Measurements from ENCODE around the gene NPHS1. TPM values are rescaled to one million over a fixed set of nuclear protein-coding genes. Genes with fewer than 3 reads are reported as not detected.
A peak's percentile ranks its signal among the peaks of the same experiment; 100 is the strongest.

The NPHS1 gene
- total RNA-seq, 2 donors from 2014 or later = 0.10 TPM; not detected in 1

GRCh38 chr19:35789195-35789977 lies 62.9 kb downstream of the NPHS1 start:
- Mint-ChIP-seq H3K36me3 (no peaks in the 10 kb centered on the region), H3K27ac (peak overlapping the region in 1 of 2 donors; percentile 44), H3K9me3 (no peaks in the 10 kb centered on the region)
- DNase-seq (ENCODE audit: low spot score in 2 of 2) (no peak), ATAC-seq (peak in 1 of 2 donors; percentile 19)

DNA sequence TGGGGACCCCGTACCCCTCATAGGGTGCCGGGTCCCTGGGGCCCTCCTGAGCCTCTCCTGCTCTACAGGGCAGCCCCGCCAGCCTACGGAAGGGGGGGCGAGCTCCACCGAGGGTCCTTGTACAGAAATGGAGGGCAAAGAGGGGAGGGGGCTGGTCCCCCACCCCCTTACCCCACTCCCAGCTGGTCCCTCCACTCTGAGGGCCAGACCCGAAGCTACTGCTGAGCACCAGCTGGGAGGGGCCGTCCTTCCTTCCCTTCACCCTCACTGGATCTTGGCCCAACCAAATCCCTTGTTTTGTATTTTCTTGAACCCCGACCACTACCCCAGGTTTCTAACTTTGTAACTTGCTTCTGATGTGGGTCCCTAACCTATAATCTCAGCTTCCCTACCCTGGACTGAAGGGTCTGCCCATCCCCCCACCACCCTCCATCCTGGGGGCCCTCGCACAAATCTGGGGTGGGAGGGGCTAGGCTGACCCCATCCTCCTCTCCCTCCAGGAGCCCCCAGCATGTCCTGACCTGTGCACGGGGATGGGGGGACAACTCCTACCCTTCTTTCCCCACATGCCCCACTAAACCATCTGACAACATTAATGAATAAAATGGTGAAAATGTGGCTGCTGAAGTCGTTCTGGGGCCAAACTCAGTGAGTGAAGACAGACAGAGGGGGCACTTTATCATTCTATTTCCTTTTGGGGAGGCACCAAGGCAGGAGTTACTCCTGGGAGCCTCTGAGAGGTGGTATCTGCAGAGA lies 63.9 kb downstream of the NPHS1 start:
- H3K36me3 Mint-ChIP-seq = no peaks in the 10 kb centered on the region
- no peaks in the 10 kb centered on the region for H3K9me3 Mint-ChIP-seq
- H3K27ac Mint-ChIP-seq = peak overlapping the region in 1 of 2 donors; percentile 24
- DNase-seq (ENCODE audit: low spot score in 2 of 2) (no peak), ATAC-seq (no peak)

DNA sequence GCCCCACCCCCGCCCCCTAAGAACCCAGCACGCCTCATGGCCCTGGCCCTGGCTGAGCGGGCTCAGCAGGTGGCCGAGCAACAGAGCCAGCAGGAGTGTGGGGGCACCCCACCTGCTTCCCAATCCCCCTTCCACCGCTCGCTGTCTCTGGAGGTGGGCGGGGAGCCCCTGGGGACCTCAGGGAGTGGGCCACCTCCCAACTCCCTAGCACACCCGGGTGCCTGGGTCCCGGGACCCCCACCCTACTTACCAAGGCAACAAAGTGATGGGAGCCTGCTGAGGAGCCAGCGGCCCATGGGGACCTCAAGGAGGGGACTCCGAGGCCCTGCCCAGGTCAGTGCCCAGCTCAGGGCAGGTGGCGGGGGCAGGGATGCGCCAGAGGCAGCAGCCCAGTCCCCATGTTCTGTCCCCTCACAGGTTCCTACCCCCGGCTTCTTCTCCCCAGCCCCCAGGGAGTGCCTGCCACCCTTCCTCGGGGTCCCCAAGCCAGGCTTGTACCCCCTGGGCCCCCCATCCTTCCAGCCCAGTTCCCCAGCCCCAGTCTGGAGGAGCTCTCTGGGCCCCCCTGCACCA lies 65.0 kb downstream of the NPHS1 start:
- ATAC-seq = no peak
- H3K36me3 Mint-ChIP-seq = no peaks in the 10 kb centered on the region
- H3K9me3 Mint-ChIP-seq = no peaks in the 10 kb centered on the region
- no peak for DNase-seq (ENCODE audit: low spot score in 2 of 2)
- no peak overlapping the region for H3K27ac Mint-ChIP-seq

DNA sequence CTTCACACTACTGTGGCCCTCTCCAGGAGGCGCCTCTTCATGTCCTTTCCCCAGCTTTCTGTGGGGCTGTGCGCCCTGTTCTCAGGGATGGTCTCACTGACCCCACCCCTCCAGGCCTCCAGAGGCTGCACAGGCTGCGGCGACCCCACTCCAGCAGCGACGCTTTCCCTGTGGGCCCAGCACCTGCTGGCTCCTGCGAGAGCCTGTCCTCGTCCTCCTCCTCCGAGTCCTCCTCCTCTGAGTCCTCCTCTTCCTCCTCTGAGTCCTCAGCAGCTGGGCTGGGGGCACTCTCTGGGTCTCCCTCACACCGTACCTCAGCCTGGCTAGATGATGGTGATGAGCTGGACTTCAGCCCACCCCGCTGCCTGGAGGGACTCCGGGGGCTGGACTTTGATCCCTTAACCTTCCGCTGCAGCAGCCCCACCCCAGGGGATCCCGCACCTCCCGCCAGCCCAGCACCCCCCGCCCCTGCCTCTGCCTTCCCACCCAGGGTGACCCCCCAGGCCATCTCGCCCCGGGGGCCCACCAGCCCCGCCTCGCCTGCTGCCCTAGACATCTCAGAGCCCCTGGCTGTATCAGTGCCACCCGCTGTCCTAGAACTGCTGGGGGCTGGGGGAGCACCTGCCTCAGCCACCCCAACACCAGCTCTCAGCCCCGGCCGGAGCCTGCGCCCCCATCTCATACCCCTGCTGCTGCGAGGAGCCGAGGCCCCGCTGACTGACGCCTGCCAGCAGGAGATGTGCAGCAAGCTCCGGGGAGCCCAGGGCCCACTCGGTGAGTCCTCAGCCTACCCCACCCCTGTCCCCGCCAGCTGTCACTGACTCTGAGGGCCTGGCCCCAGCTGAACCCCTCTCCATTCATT lies 65.8 kb downstream of the NPHS1 start:
- ATAC-seq = no peak
- no peak for DNase-seq (ENCODE audit: low spot score in 2 of 2)
- Mint-ChIP-seq H3K36me3 (no peaks in the 10 kb centered on the region), H3K27ac (no peak overlapping the region), H3K9me3 (no peaks in the 10 kb centered on the region)

DNA sequence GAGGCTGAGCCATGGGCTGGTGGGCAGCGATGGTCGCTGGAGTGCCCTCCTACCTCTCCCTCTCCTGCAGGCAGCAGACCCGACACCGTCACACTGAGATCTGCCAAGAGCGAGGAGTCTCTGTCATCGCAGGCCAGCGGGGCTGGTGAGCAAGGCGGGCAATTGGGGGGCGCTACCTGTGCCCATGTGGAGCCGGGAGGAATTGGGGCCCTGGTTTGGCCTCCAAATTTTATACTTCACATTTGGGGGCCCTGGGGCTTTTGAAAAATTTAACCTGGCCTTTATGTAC lies 67.0 kb downstream of the NPHS1 start:
- Mint-ChIP-seq H3K36me3 (no peaks in the 10 kb centered on the region), H3K27ac (no peak overlapping the region), H3K9me3 (no peaks in the 10 kb centered on the region)
- no peak for ATAC-seq
- no peak for DNase-seq (ENCODE audit: low spot score in 2 of 2)

GRCh38 chr19:35784503-35785338 lies 67.6 kb downstream of the NPHS1 start:
- no peaks in the 10 kb centered on the region for H3K36me3 Mint-ChIP-seq
- no peak overlapping the region for H3K27ac Mint-ChIP-seq
- no peak for DNase-seq (ENCODE audit: low spot score in 2 of 2)
- no peaks in the 10 kb centered on the region for H3K9me3 Mint-ChIP-seq
- ATAC-seq = no peak

- DNase-seq (ENCODE audit: low spot score in 2 of 2) = no peak
- no peaks in the 10 kb centered on the region for H3K36me3 Mint-ChIP-seq
- peak in 1 of 2 donors; percentile 25 for ATAC-seq
- H3K27ac Mint-ChIP-seq = peak overlapping the region in 1 of 2 donors; percentile 5
- no peaks in the 10 kb centered on the region for H3K9me3 Mint-ChIP-seq
Measured at GRCh38 chr19:35783469-35784434, 68.6 kb downstream of the NPHS1 start.

- ATAC-seq (no peak), DNase-seq (ENCODE audit: low spot score in 2 of 2) (no peak)
- Mint-ChIP-seq H3K36me3 (no peaks in the 10 kb centered on the region), H3K27ac (no peak overlapping the region), H3K9me3 (no peaks in the 10 kb centered on the region)
Measured at GRCh38 chr19:35782589-35782988, 69.7 kb downstream of the NPHS1 start.

GRCh38 chr19:35781650-35782049 lies 70.7 kb downstream of the NPHS1 start:
- no peak for DNase-seq (ENCODE audit: low spot score in 2 of 2)
- no peaks in the 10 kb centered on the region for H3K9me3 Mint-ChIP-seq
- H3K36me3 Mint-ChIP-seq = no peaks in the 10 kb centered on the region
- no peak overlapping the region for H3K27ac Mint-ChIP-seq
- no peak for ATAC-seq

DNA sequence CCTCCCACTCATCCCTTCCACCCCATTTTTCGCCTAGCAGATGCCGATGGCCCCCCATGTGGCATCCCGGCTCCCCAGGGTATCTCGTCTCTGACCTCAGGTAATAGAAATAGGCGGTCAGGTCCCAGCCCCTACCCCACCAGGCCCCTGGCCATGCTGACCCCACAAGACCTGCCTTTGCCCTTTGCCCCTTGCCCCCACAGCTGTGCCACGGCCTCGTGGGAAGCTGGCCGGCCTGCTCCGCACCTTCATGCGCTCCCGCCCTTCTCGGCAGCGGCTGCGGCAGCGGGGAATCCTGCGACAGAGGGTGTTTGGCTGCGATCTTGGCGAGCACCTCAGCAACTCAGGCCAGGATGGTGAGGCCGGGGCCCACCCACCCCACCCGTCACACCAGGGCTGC lies 71.6 kb downstream of the NPHS1 start:
- no peak overlapping the region for H3K27ac Mint-ChIP-seq
- no peaks in the 10 kb centered on the region for H3K9me3 Mint-ChIP-seq
- ATAC-seq (no peak), DNase-seq (ENCODE audit: low spot score in 2 of 2) (no peak)
- no peaks in the 10 kb centered on the region for H3K36me3 Mint-ChIP-seq

DNA sequence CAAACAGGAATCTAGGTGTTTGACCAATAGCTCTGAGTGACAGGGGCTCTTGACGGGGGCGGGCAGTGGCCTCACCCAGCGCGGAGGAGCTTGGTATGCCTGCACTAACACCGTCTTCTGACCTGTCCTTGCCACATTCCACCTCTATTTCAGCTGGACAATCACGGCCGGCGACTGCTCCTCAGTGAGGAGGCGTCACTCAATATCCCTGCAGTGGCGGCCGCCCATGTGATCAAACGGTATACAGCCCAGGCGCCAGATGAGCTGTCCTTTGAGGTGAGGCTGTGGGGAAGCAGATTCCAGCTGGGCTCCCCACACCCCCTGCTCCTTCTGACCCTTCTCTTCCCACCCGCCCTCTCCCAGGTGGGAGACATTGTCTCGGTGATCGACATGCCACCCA lies 72.2 kb downstream of the NPHS1 start:
- Mint-ChIP-seq H3K36me3 (no peaks in the 10 kb centered on the region), H3K27ac (no peak overlapping the region), H3K9me3 (no peaks in the 10 kb centered on the region)
- no peak for ATAC-seq
- DNase-seq (ENCODE audit: low spot score in 2 of 2) = no peak

DNA sequence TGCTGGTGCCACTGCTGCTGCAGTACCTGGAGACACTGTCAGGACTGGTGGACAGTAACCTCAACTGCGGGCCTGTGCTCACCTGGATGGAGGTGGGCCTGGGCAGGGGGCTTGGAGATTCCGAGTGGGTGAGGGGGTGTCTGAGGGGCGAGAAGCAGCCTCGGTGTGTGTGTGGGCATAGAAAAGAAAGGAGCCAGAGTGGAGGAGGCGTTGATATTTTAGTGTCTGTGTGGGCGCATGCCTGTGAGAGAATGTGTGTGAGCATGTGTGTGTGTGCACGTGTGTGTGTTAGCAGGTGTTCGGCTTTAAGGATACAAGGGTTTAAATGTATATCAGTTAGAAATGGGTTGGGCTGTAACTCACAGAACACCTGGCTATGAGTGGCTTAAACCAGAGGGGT lies 73.3 kb downstream of the NPHS1 start:
- Mint-ChIP-seq H3K9me3 (no peaks in the 10 kb centered on the region), H3K27ac (no peak overlapping the region), H3K36me3 (no peaks in the 10 kb centered on the region)
- DNase-seq (ENCODE audit: low spot score in 2 of 2) (no peak), ATAC-seq (no peak)

GRCh38 chr19:35777961-35778360 lies 74.3 kb downstream of the NPHS1 start:
- ATAC-seq = no peak
- Mint-ChIP-seq H3K27ac (no peak overlapping the region), H3K36me3 (no peaks in the 10 kb centered on the region), H3K9me3 (no peaks in the 10 kb centered on the region)
- no peak for DNase-seq (ENCODE audit: low spot score in 2 of 2)

DNA sequence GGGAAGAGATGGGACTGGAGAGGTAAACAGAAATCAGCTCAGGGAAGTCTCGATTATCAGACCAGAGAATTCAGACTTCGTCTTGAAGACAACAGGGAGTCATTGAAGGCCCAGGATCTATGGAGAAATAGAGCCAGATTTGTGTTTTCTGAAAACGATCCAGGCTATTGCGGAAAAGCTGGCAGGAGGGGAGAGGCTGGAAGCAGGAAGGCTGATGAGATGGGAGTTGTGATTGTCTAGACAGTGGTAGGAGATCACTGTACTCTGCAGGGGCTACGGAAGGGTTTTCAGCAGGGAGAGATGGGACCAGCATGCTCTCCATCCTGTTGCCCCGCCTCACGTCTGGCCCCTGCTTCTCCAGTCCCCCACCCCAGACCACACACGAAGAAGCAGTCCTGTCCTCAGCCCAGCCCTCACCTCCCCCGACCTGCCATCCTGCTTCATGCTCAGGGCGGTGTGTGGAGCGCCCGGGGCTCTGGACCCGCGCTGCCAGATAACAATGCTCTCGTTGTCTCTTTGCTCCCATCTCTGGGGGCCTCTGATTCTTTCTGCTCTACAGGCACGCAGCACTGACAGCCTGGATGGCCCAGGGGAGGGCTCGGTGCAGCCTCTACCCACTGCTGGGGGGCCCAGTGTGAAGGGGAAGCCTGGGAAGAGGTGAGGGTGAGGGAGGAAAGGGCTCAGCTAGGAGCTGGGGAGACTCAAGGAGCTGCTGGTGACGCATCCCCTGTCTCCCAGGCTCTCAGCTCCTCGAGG lies 75.0 kb downstream of the NPHS1 start:
- ATAC-seq (no peak), DNase-seq (ENCODE audit: low spot score in 2 of 2) (peak in 1 of 2 donors; percentile 43)
- peak overlapping the region in 1 of 2 donors; percentile 6 for H3K27ac Mint-ChIP-seq
- H3K9me3 Mint-ChIP-seq = no peaks in the 10 kb centered on the region
- H3K36me3 Mint-ChIP-seq = no peaks in the 10 kb centered on the region
